Ovary (tissue), 3 donors: ENCODE data around the gene CNIH2.

Experiments used
- EP300 ChIP-seq: sonication (generic); formaldehyde crosslinking; IDR thresholded peaks from one replicate; pipeline ENCODE4 v1.6.1; 2017; ENCODE audit warnings: antibody characterized with exemption
- POLR2A ChIP-seq: fragments of 450-650 bp; IDR thresholded peaks from one replicate; pipeline ENCODE4 v1.6.1; 2017; ENCODE audit warnings: antibody characterized with exemption, mild to moderate bottlenecking, moderate library complexity
- TF ChIP-seq, protein P1 (sequence below), 3 donors: fragments of 450-650 bp in 2 of 3; fragments of 200-600 bp in 1 of 3; IDR thresholded peaks; one replicate each; pipeline versions ENCODE4 v1.5.1 to v1.8.0; 2016 to 2022; ENCODE audit warnings: antibody characterized with exemption in 3 of 3, mild to moderate bottlenecking in 1 of 3
- donor health status: DM: no; HTN: no; CAD: no.

DNA sequence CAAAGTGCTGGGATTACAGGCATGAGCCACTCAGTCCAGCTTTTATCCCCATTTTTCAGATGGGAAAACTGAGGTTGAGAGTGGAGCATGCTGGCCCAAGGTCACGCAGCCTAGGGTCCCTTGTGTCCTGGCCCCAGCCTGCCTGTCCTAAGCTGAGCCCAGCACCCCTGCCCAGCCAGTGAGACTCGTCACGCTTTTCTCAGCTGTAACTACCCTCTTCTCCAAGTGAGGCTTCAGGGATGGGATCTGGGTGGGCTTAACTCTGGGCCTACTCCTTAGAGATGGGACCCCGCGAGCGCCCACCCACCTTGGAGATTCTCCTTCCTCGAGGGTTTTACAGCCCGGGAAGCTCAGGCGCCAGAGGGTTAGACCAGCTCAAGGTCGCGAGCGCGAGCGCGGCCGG, 13.3 kb downstream of the CNIH2 start:
- TF ChIP-seq, protein P1, sequence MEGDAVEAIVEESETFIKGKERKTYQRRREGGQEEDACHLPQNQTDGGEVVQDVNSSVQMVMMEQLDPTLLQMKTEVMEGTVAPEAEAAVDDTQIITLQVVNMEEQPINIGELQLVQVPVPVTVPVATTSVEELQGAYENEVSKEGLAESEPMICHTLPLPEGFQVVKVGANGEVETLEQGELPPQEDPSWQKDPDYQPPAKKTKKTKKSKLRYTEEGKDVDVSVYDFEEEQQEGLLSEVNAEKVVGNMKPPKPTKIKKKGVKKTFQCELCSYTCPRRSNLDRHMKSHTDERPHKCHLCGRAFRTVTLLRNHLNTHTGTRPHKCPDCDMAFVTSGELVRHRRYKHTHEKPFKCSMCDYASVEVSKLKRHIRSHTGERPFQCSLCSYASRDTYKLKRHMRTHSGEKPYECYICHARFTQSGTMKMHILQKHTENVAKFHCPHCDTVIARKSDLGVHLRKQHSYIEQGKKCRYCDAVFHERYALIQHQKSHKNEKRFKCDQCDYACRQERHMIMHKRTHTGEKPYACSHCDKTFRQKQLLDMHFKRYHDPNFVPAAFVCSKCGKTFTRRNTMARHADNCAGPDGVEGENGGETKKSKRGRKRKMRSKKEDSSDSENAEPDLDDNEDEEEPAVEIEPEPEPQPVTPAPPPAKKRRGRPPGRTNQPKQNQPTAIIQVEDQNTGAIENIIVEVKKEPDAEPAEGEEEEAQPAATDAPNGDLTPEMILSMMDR (IDR thresholded peaks at IDR 0.05), result no peak
- TF ChIP-seq EP300 (no peak), POLR2A (no peak)
